HepG2 (cell line): ENCODE results near the gene TBC1D7. TPM values are rescaled to one million over a fixed set of nuclear protein-coding genes. Genes with fewer than 3 reads are reported as not detected.

Experiments used
- ATAC-seq: fragments of 200-7000 bp; cut with Tn5 transposase; 3 replicates; pipeline ENCODE4 v1.9.1; 2020; ENCODE audit warnings: mild to moderate bottlenecking, moderate library complexity
- BruUV-seq: library from RNA; stranded (reverse); fragments of 400-500 nt; replicated peaks from 2 replicates; lab custom pipeline; 2021; lab: Mats Ljungman, UMichigan
- CTCF ChIA-PET: fragments of 300-600 bp; formaldehyde crosslinking; extraction: SDS; loops from one replicate; lab custom pipeline; 2021; ENCODE audit warnings: low total read pairs, inconsistent platforms, low intra/inter-chr PET ratio; lab: Yijun Ruan, JAX
- POLR2A ChIA-PET: fragments of 350-600 bp; sonication (Branson Sonifier 250); formaldehyde crosslinking; loops from one replicate; lab custom pipeline; 2020; ENCODE audit warnings: antibody characterized with exemption, inconsistent platforms; lab: Yijun Ruan, JAX
- DNase-seq: peaks from one replicate; pipeline ENCODE4 v3.0.0-alpha.2; 2015; ENCODE audit warnings: low spot score
- FAIRE-seq: peaks from 3 replicates; lab custom pipeline; 2011; peaks lifted over from hg19 to GRCh38; lab: Jason Lieb, UNC
- H2AFZ ChIP-seq: one replicate; pipeline ENCODE4 v1.6.1; 2011; ENCODE audit warnings: low read length, inconsistent platforms
- H3K27ac ChIP-seq: fragments of 300-600 bp; 3 replicates; pipeline ENCODE4 v1.8.0; 2011; ENCODE audit warnings: mixed run types, mild to moderate bottlenecking, mixed read lengths, low read length, inconsistent platforms; ENCODE audit not compliant: insufficient read depth; ENCODE audit errors: extremely low read length
- H3K27me3 ChIP-seq, 2 experiments: fragments of 200-600 bp in 1 of 2; 2 replicates in 1 of 2; 3 replicates in 1 of 2; pipeline versions ENCODE4 v1.6.0 to v1.8.0; 2011; ENCODE audit warnings: low read length in 2 of 2, mild to moderate bottlenecking in 2 of 2, moderate library complexity in 2 of 2, inconsistent platforms in 1 of 2; ENCODE audit not compliant: insufficient read depth in 2 of 2, control insufficient read depth in 1 of 2
- H3K36me3 ChIP-seq, 2 experiments: fragments of 200-600 bp in 1 of 2; replicated peaks in 1 of 2; 2 replicates in 1 of 2; 3 replicates in 1 of 2; pipeline versions ENCODE4 v1.5.1 to v1.8.0; 2011; ENCODE audit warnings: low read length in 2 of 2, inconsistent platforms in 1 of 2; ENCODE audit not compliant: insufficient read depth in 2 of 2, control insufficient read depth in 1 of 2
- H3K4me1 ChIP-seq: 2 replicates; pipeline ENCODE4 v1.5.1; 2012; ENCODE audit warnings: low read length, inconsistent platforms; ENCODE audit not compliant: insufficient read depth
- H3K4me2 ChIP-seq: 2 replicates; pipeline ENCODE4 v1.6.0; 2011; ENCODE audit warnings: low read depth, low read length, inconsistent platforms
- H3K4me3 ChIP-seq, 3 experiments: fragments of 200-600 bp in 1 of 3; sonication (generic), shearing (Covaris generic) in 1 of 3; replicated peaks in 1 of 3; 2 replicates each; pipeline ENCODE4 v1.5.1; 2011 to 2016; ENCODE audit warnings: low read length in 3 of 3, inconsistent platforms in 2 of 3, low read depth in 2 of 3, mild to moderate bottlenecking in 2 of 3, control low read depth in 1 of 3, mixed read lengths in 1 of 3; ENCODE audit not compliant: insufficient read depth in 1 of 3
- H3K79me2 ChIP-seq: one replicate; pipeline ENCODE4 v1.6.1; 2011; ENCODE audit warnings: low read length, inconsistent platforms; ENCODE audit not compliant: insufficient read depth
- H3K9ac ChIP-seq: 2 replicates; pipeline ENCODE4 v1.6.0; 2011; ENCODE audit warnings: mild to moderate bottlenecking, low read depth, low read length, inconsistent platforms; ENCODE audit not compliant: insufficient read depth
- H3K9me3 ChIP-seq: 2 replicates; pipeline ENCODE4 v1.5.1; 2012; ENCODE audit warnings: mild to moderate bottlenecking, low read length
- H4K20me1 ChIP-seq: 2 replicates; pipeline ENCODE4 v1.6.0; 2011; ENCODE audit warnings: inconsistent platforms, mild to moderate bottlenecking, low read length, moderate library complexity; ENCODE audit not compliant: insufficient read depth
- DNMT3B ChIP-seq: conservative IDR thresholded peaks from 2 replicates; pipeline ENCODE4 v1.6.1; 2016; ENCODE audit warnings: missing biosample characterization, control low read depth
- DPF2 ChIP-seq: sonication (generic); formaldehyde crosslinking; IDR thresholded peaks from 2 replicates; pipeline ENCODE4 v1.4.0; 2020; ENCODE audit warnings: mild to moderate bottlenecking, low read depth, missing genetic modification reagents, borderline replicate concordance
- GLI4 ChIP-seq: sonication (generic); formaldehyde crosslinking; IDR thresholded peaks from 2 replicates; pipeline ENCODE4 v1.5.1; 2020; ENCODE audit warnings: missing genetic modification reagents, mild to moderate bottlenecking, moderate library complexity, borderline replicate concordance
- TAF1 ChIP-seq: sonication (generic); formaldehyde crosslinking; IDR thresholded peaks from 2 replicates; pipeline ENCODE4 v1.4.0; 2020; ENCODE audit warnings: missing genetic modification reagents
- ZHX1 ChIP-seq: sonication (generic); formaldehyde crosslinking; IDR thresholded peaks from 2 replicates; pipeline ENCODE4 v1.8.1; 2022; ENCODE audit warnings: low read depth, mild to moderate bottlenecking, missing genetic modification reagents
- ZNF33B ChIP-seq: sonication (generic); formaldehyde crosslinking; IDR thresholded peaks from 2 replicates; pipeline ENCODE4 v1.5.1; 2020; ENCODE audit warnings: mild to moderate bottlenecking, missing genetic modification reagents
- ZNF468 ChIP-seq: sonication (generic); formaldehyde crosslinking; IDR thresholded peaks from 2 replicates; pipeline ENCODE4 v1.8.0; 2022; ENCODE audit warnings: mild to moderate bottlenecking, moderate library complexity, missing genetic modification reagents
- ZNF597 ChIP-seq: sonication (generic); formaldehyde crosslinking; IDR thresholded peaks from 2 replicates; pipeline ENCODE4 v1.5.0; 2020; ENCODE audit warnings: missing genetic modification reagents
- ZNF746 ChIP-seq: sonication (generic); formaldehyde crosslinking; IDR thresholded peaks from 2 replicates; pipeline ENCODE4 v1.8.0; 2022; ENCODE audit warnings: mild to moderate bottlenecking, missing genetic modification reagents
- ZNF747 ChIP-seq: sonication (generic); formaldehyde crosslinking; IDR thresholded peaks from 2 replicates; pipeline ENCODE4 v1.8.1; 2023; ENCODE audit warnings: missing genetic modification reagents, mild to moderate bottlenecking, borderline replicate concordance
- ZNF770 ChIP-seq: sonication (generic); formaldehyde crosslinking; IDR thresholded peaks from 2 replicates; pipeline ENCODE4 v1.5.0; 2020; ENCODE audit warnings: mild to moderate bottlenecking, missing genetic modification reagents
- WGBS: methylation state at CpG from one replicate; pipeline ENCODE4 v1.1.6; 2017; ENCODE audit warnings: low lambda C conversion rate; 5-methylcytosine and 5-hydroxymethylcytosine counted together
- in situ Hi-C: cut with HindIII; loops from 2 replicates; pipeline ENCODE4 v1.10.0; 2017; ENCODE audit warnings: low pct_unique_long_range_greater_than_20kb; ENCODE audit not compliant: extremely low pct_ligation_motif_present
- intact Hi-C: fragments of 100-400 bp; cut with micrococcal nuclease; formaldehyde crosslinking; loops from one replicate; pipeline ENCODE4 v1.10.0; 2022; ENCODE audit not compliant: unreplicated experiment
- polyA plus RNA-seq, 8 experiments: library from polyadenylated mRNA; depleted of rRNA in 3 of 8; stranded (reverse) in 7 of 8; unstranded in 1 of 8; fragments of >200 nt; fragmentation: Illumina TruSeq in 4 of 8; extraction: Trizol in 4 of 8; gene quantifications; 2 replicates each; pipeline versions ENCODE4 v1.2.1 to v1.2.3, GENCODE V29; 2011 to 2016; ENCODE audit warnings: low read depth in 4 of 8, missing spikeins in 1 of 8, mixed read lengths in 1 of 8; ENCODE audit not compliant: insufficient read depth in 1 of 8
- total RNA-seq, 5 experiments: library from RNA; depleted of rRNA; stranded (reverse); fragments of >200 nt; fragmentation: Illumina TruSeq; extraction: Trizol; gene quantifications; 2 replicates each; pipeline ENCODE4 v1.2.3, GENCODE V29; 2016; ENCODE audit warnings: low read depth in 1 of 5

The TBC1D7 gene
- total and polyA plus RNA-seq, 2 of the 13 experiments (the other 11 are each of a cell fraction or from before 2014, with no cell fraction given) = 23.3 to 30.8 TPM

- Histone ChIP-seq H3K4me1 (peaks cover 26% of the 10 kb centered on the region), H3K27ac (no peak overlapping the region)
- in situ Hi-C loops = no loop called here
- TF ChIP-seq ZNF746 (CRISPR knock-in tag) (no peak), ZNF770 (CRISPR knock-in tag) (no peak), GLI4 (CRISPR knock-in tag) (no peak), DNMT3B (CRISPR knock-in tag) (no peak), ZNF597 (no peak), ZNF33B (no peak), ZNF747 (CRISPR knock-in tag) (no peak), TAF1 (CRISPR knock-in tag) (no peak), ZHX1 (CRISPR knock-in tag) (no peak), ZNF468 (CRISPR knock-in tag) (no peak), DPF2 (CRISPR knock-in tag) (no peak)
- TF ChIP-seq, all 625 proteins: peak for 0
- H4K20me1 ChIP-seq = no peaks in the 10 kb centered on the region
- DNase-seq (no peak), FAIRE-seq (no peak), ATAC-seq (no peak)
- intact Hi-C loops = no loop called here
- POLR2A ChIA-PET = interaction anchor here (0.8 to 1.9 kb wide), 2 partner anchors 10 to 36 kb away, joined by 3 to 5 read pairs; partner anchors contain the start of gene TBC1D7
- peaks cover 16 to 40% of the 10 kb centered on the region in 2 experiments for H3K36me3 ChIP-seq
- H3K79me2 ChIP-seq = no peaks in the 10 kb centered on the region
- CTCF ChIA-PET = no interaction called here
- no peak overlapping the region for H3K4me3 ChIP-seq
- H3K9me3 ChIP-seq = peaks cover 10% of the 10 kb centered on the region
- H2AFZ ChIP-seq = no peak overlapping the region
- no TSS peak for BruUV-seq
- no peaks in the 10 kb centered on the region for H3K27me3 ChIP-seq
- no peak overlapping the region for H3K9ac ChIP-seq
- no peak overlapping the region for H3K4me2 ChIP-seq
- WGBS = 95% methylated on average over 9 of the region's 9 CpGs
These were observed 35.6 kb downstream of the TBC1D7 start for GRCh38 chr6:13292774-13293173.
